Glomerular endothelial cell (primary cell): Measurements from ENCODE around the gene ACSBG1. TPM values are rescaled to one million over a fixed set of nuclear protein-coding genes. Genes with fewer than 3 reads are reported as not detected.

Experiments
- DNase-seq: peaks from one replicate; pipeline ENCODE4 v3.0.0-alpha.2; 2011; ENCODE audit warnings: low read depth, low spot score; ENCODE audit errors: extremely low read depth
- total RNA-seq: library from RNA; depleted of rRNA; stranded (reverse); fragments of >200 nt; gene quantifications from 2 replicates; pipeline ENCODE4 v1.2.3, GENCODE V29; 2015

ACSBG1 gene
- total RNA-seq, 1 donor from 2014 or later = under 0.01 TPM

GRCh38 chr15:78133801-78134200 lies 100.6 kb downstream of the ACSBG1 start:
- no peak for DNase-seq

- no peak for DNase-seq
These were observed 102.9 kb downstream of the ACSBG1 start, which contains the start of gene CIB2 for GRCh38 chr15:78131295-78132061. TSS of gene CIB2 (minus strand) at chr15:78131445. CDS start at chr15:78131215, 230 bp downstream.

GRCh38 chr15:78130466-78131294 lies 103.7 kb downstream of the ACSBG1 start:
- DNase-seq = no peak

- no peak for DNase-seq
These were observed 104.5 kb downstream of the ACSBG1 start for GRCh38 chr15:78129751-78130287.

GRCh38 chr15:78129077-78129750 lies 105.2 kb downstream of the ACSBG1 start:
- DNase-seq = no peak

- no peak for DNase-seq
These were observed 106.5 kb downstream of the ACSBG1 start for GRCh38 chr15:78127882-78128281.

GRCh38 chr15:78125267-78125666 lies 109.1 kb downstream of the ACSBG1 start:
- no peak for DNase-seq

GRCh38 chr15:78120523-78120922 lies 113.8 kb downstream of the ACSBG1 start:
- DNase-seq = no peak

Other genes starting within 250 kb of the ACSBG1 start
- gene TBC1D2B, start 156.9 kb downstream of the ACSBG1 start, total RNA-seq = 30.7 and 41.5 TPM in 2 replicates
- gene SH2D7, start 142.0 kb downstream of the ACSBG1 start, total RNA-seq = not detected in 2 replicates
- gene CIB2, start 103.1 kb downstream of the ACSBG1 start, total RNA-seq = 1.9 and 7.5 TPM in 2 replicates
- gene IDH3A, start 85.2 kb downstream of the ACSBG1 start, total RNA-seq = 32.8 and 38.6 TPM in 2 replicates
- gene DNAJA4, start 30.0 kb upstream of the ACSBG1 start, total RNA-seq = 10.2 and 12.2 TPM in 2 replicates
- gene SKIC8, start 65.0 kb upstream of the ACSBG1 start, total RNA-seq = 44.4 and 45.0 TPM in 2 replicates
- not detected in 2 replicates for gene CRABP1, start 105.8 kb upstream of the ACSBG1 start, total RNA-seq
- 19.1 and 27.2 TPM in 2 replicates for gene IREB2, start 203.7 kb upstream of the ACSBG1 start, total RNA-seq